ENCODE measurements around the gene GATAD1. TPM values are rescaled to one million over a fixed set of nuclear protein-coding genes. Genes with fewer than 3 reads are reported as not detected.

The GATAD1 gene
- total RNA-seq, 1 experiment from 2014 or later = 27.0 TPM

- Histone ChIP-seq H3K36me3 (ENCODE audit: control insufficient read depth, insufficient read depth, low read length) (peaks cover 29% of the 10 kb centered on the region), H3K27me3 (ENCODE audit: control insufficient read depth, insufficient read depth, low read length) (no peaks in the 10 kb centered on the region), H3K27ac (ENCODE audit: low read length) (no peak overlapping the region), H3K4me1 (ENCODE audit: control insufficient read depth, insufficient read depth, low read length) (no peaks in the 10 kb centered on the region), H3K4me3 (ENCODE audit: low read depth in 2 of 2, low read length in 2 of 2) (no peak overlapping the region), H3K9me3 (ENCODE audit: control insufficient read depth, insufficient read depth, low read depth, low read length) (no peaks in the 10 kb centered on the region)
- in situ Hi-C loops (cut with HindIII; ENCODE audit: low pct_unique_long_range_greater_than_20kb, low sequenced_read_pairs) (no loop called here), intact Hi-C loops (cut with micrococcal nuclease; ENCODE audit: unreplicated experiment) (no loop called here)
- BruUV-seq (replicated peaks) = no TSS peak
- ATAC-seq = no peak
- POLR2A ChIA-PET = no interaction called here
- TF ChIP-seq REST (IDR thresholded peaks at IDR 0.05; ENCODE audit: insufficient read depth in 1 of 2, low read depth in 2 of 2, low read length in 1 of 2) = no peak
- TF ChIP-seq CTCF (IDR thresholded peaks at IDR 0.05) = no peak
- no peak for TF ChIP-seq SIN3A (IDR thresholded peaks at IDR 0.05; ENCODE audit: borderline replicate concordance, insufficient read depth, low read depth, low read length)
- TF ChIP-seq POLR2AphosphoS5 (IDR thresholded peaks at IDR 0.05; ENCODE audit: low read depth, low read length) = no peak
- TF ChIP-seq TCF7L2 (IDR thresholded peaks at IDR 0.05; ENCODE audit: low read depth, low read length) = no peak
- DNase-seq (ENCODE audit: low read depth, low spot score) = no peak
- CTCF ChIA-PET = no interaction called here
Measured at GRCh38 chr7:92400013-92400412, 47.3 kb upstream of the GATAD1 start.

- no TSS peak for BruUV-seq (replicated peaks)
- Histone ChIP-seq H3K4me3 (ENCODE audit: low read depth in 2 of 2, low read length in 2 of 2) (no peak overlapping the region), H3K27ac (ENCODE audit: low read length) (no peak overlapping the region), H3K27me3 (ENCODE audit: control insufficient read depth, insufficient read depth, low read length) (no peaks in the 10 kb centered on the region), H3K36me3 (ENCODE audit: control insufficient read depth, insufficient read depth, low read length) (peaks cover 15% of the 10 kb centered on the region), H3K4me1 (ENCODE audit: control insufficient read depth, insufficient read depth, low read length) (no peaks in the 10 kb centered on the region), H3K9me3 (ENCODE audit: control insufficient read depth, insufficient read depth, low read depth, low read length) (no peaks in the 10 kb centered on the region)
- ChIA-PET POLR2A (no interaction called here), CTCF (no interaction called here)
- intact Hi-C loops (cut with micrococcal nuclease; ENCODE audit: unreplicated experiment) (no loop called here), in situ Hi-C loops (cut with HindIII; ENCODE audit: low pct_unique_long_range_greater_than_20kb, low sequenced_read_pairs) (no loop called here)
- DNase-seq (ENCODE audit: low read depth, low spot score) = no peak
- 0 out of 2 replicates have a peak, but pooled peaks have one; percentile 24 for ATAC-seq
- TF ChIP-seq CTCF (IDR thresholded peaks at IDR 0.05) = no peak
- no peak for TF ChIP-seq POLR2AphosphoS5 (IDR thresholded peaks at IDR 0.05; ENCODE audit: low read depth, low read length)
- TF ChIP-seq TCF7L2 (IDR thresholded peaks at IDR 0.05; ENCODE audit: low read depth, low read length) = no peak
- no peak for TF ChIP-seq REST (IDR thresholded peaks at IDR 0.05; ENCODE audit: insufficient read depth in 1 of 2, low read depth in 2 of 2, low read length in 1 of 2)
- TF ChIP-seq SIN3A (IDR thresholded peaks at IDR 0.05; ENCODE audit: borderline replicate concordance, insufficient read depth, low read depth, low read length) = no peak
Measured at GRCh38 chr7:92402920-92403759, 44.1 kb upstream of the GATAD1 start.

All from Panc1 (cell line).